ENCODE results near the gene CDH13.

DNA sequence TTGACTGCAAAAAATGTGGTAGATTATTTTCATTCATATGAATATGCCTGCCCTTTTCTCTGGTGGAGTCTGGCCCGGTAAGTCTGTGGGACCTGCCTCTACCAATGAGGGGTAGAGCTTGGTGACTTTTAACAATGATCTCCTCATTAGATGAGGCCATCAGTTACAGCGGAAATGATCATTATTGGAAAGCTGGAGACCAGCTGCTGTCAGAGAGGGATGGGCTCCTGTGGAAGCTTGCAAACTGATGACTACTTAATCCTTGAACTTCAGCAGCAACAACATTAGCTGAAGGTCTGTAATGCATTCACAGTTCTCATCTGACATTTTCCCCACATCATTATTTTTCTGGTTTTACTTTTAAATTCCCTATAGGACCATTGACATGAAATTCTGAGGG lies 194.1 kb downstream of the CDH13 start:
- TF ChIP-seq SIN3A (IDR thresholded peaks at IDR 0.05; ENCODE audit: borderline replicate concordance, insufficient read depth, low read length) = no peak
- TF ChIP-seq POLR2AphosphoS5 (IDR thresholded peaks at IDR 0.05; ENCODE audit: low read depth, low read length) = no peak
